ENCODE results near the gene DCP1B. TPM values are rescaled to one million over a fixed set of nuclear protein-coding genes. Genes with fewer than 3 reads are reported as not detected.
A peak's percentile ranks its signal among the peaks of the same experiment; 100 is the strongest.

DCP1B gene
- total RNA-seq, 3 donors from 2014 or later = 8.1 to 11.4 (median 9.2) TPM

DNA sequence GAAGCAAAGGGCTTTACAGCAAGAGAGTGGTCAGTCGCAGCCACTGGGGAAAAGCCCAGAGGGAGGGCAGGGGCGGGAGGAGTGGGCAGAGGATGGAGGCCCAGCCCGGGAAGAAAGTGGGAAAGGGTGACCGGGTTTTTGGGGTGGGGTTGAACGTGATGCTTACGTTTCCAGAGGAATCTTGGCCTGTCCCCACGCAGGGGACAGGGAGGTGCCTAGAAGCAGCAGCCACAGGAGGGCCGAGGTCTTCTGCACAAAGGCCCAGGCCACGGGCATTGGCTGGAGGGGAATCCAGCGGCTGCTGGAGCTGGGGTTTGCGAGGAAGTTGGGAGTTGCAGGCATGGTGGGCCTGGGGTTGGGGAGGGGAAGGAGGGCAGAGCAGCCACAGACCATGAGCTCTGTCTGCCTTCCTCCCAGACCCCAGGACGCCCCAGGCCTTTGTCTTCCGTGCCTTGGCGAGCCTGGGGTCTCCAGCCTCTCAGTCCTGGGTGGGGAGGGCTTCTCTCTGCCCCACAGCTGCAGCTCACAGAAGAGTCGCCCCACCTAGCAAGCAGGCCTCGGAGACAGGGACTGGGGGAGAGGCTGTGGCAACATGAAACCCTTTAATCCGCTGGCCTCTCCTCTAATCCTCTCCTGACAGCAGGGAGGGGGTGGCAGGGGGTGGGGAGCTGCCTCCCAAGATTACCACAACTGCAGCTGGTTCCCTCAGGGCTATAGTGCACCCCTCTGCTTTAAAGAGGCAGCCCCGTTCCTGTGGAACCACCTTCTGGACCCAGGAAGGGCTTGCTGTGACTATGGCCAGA is 86.0 kb downstream of the DCP1B start, which contains the start of gene CACNA2D4:
Gene CACNA2D4 (minus strand): TSS at position 572 of the 803 bp plus-strand sequence. CDS start 179 bp downstream, at position 393.
- Mint-ChIP-seq H3K27me3 (ENCODE audit: low read depth) (peaks cover 5% of the 10 kb centered on the region), H3K9me3 (no peaks in the 10 kb centered on the region), H3K4me3 (peak within 1 kb of the TSS; percentile 16), H3K36me3 (ENCODE audit: insufficient read depth) (no peaks in the 10 kb centered on the region), H3K4me1 (ENCODE audit: low read depth) (peaks cover 16% of the 10 kb centered on the region)
- ATAC-seq = no peak
- DNase-seq = no peak

DNA sequence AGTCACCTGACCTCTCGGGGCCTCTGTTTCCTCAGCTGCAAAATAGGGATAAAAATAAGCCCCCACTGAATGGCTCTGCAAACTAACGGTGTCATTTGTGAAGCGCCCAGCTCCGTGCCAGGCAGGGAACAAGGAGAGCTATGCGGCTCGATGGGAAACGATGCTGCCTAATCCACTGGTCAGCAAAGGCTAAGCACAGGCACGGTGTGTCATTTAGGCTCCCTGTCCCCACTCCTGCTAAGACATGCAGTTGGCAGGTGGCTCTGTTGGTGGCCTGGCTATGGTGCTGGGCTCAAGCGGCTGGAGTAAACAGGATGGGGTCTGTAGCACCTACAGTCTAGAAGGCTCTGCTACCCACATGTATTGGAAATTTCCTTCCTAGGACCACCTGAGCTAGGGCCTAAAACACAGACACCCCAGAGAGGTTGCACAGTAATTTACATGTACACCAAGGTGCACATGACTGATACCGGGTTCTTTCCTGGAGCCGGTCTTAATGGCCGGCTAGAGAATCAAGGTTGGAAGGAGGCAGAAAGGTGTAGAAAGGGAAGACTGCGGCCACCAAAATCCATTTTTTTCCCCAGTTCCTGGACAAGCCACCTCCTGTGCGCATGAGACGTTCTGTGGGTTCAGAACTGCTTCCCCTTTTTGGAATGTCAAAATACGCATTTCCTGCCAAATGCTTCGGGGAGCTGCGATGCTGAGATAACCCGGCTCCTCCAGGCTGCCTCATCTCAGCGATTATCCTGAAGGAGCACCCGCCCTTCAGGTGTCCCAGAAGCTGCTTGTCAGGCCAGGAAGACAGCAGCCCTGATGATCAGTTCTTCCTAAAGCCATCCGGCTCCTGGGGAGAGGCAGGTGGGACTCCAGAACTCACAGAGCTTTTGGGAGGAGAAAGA is 86.8 kb downstream of the DCP1B start:
- ATAC-seq = no peak

GRCh38 chr12:1916371-1917171 is 87.7 kb downstream of the DCP1B start:
- Mint-ChIP-seq H3K27me3 (ENCODE audit: low read depth) (peaks cover 5% of the 10 kb centered on the region), H3K36me3 (ENCODE audit: insufficient read depth) (no peaks in the 10 kb centered on the region), H3K4me3 (no peak overlapping the region), H3K9me3 (no peaks in the 10 kb centered on the region), H3K4me1 (ENCODE audit: low read depth) (peaks cover 16% of the 10 kb centered on the region)
- DNase-seq (no peak), ATAC-seq (no peak)

More for the DNA sequence above, 86.8 kb downstream of the DCP1B start:
- peaks cover 16% of the 10 kb centered on the region for H3K4me1 Mint-ChIP-seq (ENCODE audit: low read depth)
- no peaks in the 10 kb centered on the region for H3K9me3 Mint-ChIP-seq
- peaks cover 5% of the 10 kb centered on the region for H3K27me3 Mint-ChIP-seq (ENCODE audit: low read depth)
- no peaks in the 10 kb centered on the region for H3K36me3 Mint-ChIP-seq (ENCODE audit: insufficient read depth)
- no peak for DNase-seq
- peak overlapping the region; percentile 16 for H3K4me3 Mint-ChIP-seq

DNA sequence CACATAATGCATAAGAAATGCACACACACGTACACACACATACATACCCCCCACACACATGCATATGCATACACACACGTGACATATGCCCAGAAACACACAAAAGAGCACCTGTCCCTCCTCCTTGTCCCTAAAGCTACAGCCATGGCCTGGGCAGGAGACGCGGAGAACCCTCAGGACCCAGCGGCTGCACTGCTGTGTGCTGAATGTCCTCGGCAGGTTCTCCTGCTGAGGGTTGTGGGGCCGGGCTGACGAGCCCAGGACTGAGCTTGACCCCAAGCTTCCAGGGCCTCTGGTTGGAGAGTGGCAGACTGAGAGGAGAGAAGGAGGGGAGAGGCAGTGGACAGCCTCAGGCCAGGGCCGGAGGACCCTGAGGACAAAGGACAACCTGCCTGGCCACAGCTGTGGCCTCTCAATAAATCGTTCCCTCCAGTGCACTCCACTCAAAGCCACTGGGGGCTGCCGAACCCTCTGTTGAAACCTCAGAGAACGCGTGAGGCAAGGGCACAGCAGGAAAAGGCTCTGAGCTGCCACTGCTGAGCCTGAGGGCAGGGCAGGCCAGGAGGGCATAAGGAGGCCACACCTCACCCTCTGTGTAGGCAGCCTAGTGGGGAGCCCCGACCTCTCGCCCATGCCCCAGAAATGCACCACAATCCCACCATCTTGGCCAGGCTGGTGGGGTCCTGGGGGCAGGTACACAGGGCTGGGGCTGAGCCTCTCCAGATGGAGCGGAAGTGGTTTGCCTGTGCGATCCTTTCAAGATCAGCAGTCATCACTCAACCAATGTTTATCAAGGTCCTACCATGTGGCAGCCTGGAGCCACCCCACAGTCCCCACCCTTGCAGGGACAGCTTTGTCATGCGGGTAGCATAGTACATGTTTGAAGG is 88.9 kb downstream of the DCP1B start:
- ATAC-seq = peak; percentile 76 to 83
- peaks cover 5% of the 10 kb centered on the region for H3K27me3 Mint-ChIP-seq (ENCODE audit: low read depth)
- H3K4me1 Mint-ChIP-seq (ENCODE audit: low read depth) = peaks cover 16% of the 10 kb centered on the region
- DNase-seq = no peak
- no peaks in the 10 kb centered on the region for H3K9me3 Mint-ChIP-seq
- no peaks in the 10 kb centered on the region for H3K36me3 Mint-ChIP-seq (ENCODE audit: insufficient read depth)
- peak overlapping the region; percentile 4 for H3K4me3 Mint-ChIP-seq

DNA sequence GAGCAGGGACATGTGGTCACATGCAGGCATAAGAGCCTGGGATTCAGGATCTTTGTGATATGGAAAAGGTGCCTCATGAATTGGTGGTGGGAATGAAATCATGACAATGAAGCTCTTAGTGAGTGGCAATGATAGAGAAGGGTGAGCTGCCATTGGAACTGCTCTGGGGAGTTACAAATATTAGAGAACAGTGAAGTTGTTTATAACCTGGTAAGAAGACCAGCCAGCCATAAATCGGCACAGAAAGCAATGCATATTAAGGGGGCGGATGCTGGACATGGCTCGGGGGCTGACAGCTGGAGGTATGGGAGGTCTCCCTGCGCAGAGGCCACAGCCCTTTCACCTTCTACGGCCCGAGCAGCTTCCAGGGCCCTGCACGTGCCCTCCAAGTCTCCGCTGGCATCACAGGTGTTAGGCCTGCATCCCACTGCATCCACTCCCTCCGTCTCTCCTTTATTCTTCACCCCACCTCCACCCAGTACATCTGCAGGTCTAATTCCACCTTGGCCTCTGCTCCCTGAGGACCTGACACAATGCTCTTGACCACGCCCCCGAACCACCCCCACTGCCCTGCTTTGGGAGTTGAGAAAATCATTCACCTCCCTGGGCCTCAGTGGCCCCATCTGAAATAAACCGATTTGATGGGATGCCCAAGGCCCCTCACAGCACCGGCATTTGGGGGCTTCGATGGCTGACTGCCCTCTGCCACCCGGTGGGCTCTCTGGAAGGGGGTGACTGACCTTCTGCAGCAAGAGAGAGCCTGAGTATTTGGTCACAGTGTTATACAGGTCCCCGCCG is 89.9 kb downstream of the DCP1B start:
- ATAC-seq = no peak
- H3K36me3 Mint-ChIP-seq (ENCODE audit: insufficient read depth) = no peaks in the 10 kb centered on the region
- H3K4me3 Mint-ChIP-seq = no peak overlapping the region
- H3K9me3 Mint-ChIP-seq = no peaks in the 10 kb centered on the region
- peaks cover 5% of the 10 kb centered on the region for H3K27me3 Mint-ChIP-seq (ENCODE audit: low read depth)
- DNase-seq = no peak
- peaks cover 16% of the 10 kb centered on the region for H3K4me1 Mint-ChIP-seq (ENCODE audit: low read depth)

DNA sequence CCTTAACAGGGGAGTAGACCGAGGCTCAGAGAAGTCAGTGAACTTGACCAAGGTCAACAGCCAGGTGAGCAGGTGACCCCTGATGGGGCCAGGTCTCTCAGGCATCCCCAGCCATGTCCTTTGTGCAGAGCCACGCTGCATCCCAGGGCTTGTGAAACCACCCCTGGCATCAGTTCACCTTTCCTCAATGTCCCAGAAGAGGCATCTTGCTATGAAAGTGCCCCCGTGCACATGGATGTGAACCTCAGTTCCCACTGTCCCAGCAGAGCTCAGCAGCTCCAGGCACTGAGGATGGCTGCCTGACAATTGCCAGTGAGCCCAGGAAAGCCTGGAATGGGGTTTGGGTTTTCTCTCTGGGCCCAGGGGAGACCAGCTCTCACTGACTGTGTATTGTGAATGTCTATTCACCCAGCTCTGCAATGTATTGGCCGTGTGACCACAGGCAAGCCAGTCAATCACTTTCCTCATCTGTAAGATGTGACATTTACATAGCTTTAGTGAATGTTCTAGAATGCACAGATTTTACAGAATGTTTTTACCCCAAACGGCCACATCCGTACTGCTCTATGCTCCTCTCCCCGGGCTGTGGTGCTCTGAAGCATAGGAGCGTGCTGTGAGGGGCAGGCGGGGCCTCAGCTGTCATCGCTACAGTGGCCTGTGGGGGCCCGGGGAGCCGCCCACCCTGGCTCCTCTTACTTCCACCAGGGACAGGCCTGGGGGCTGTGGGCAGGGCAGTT is 90.7 kb downstream of the DCP1B start:
- no peak overlapping the region for H3K4me3 Mint-ChIP-seq
- DNase-seq (no peak), ATAC-seq (no peak)
- no peaks in the 10 kb centered on the region for H3K9me3 Mint-ChIP-seq
- H3K36me3 Mint-ChIP-seq (ENCODE audit: insufficient read depth) = no peaks in the 10 kb centered on the region
- peaks cover 18% of the 10 kb centered on the region for H3K4me1 Mint-ChIP-seq (ENCODE audit: low read depth)
- H3K27me3 Mint-ChIP-seq (ENCODE audit: low read depth) = peaks cover 6% of the 10 kb centered on the region

DNA sequence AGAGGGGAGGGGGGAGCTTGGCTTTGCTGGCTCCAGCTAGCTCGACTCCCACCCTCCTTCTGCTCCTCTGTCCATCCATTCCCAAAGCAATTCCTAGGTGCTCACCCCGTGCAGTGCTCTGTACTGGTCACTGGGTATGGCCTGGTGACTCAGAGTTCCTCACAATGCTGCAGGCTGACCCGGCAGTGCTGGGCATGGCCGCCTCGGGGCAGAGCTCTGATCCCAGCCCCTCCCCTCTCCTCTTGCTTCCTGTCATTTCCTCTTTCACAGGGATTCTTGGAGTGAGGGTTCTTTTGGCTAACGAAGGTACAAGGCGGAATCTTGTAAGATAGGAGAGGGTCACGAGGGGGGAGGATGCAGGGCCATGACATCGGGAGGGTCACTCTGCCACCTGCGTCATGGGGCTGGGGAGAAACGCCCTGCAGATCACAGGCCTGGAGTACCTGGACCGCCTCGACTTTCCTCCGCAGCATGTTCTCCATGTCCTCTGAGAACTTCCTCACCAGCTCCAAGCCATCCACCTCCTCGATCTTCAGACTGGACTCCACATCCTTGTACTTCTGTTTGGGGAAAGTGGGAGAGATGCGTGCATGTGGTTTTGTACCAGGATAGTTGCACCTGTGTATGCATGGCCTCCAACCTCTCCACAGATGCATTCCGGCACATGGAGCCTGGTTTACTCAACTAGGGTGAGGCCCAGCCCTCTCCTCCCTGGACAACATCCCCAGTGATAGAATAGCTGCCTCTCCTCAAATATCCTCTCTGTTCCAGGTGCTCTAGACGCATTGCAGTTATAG is 91.5 kb downstream of the DCP1B start:
- peaks cover 7% of the 10 kb centered on the region for H3K27me3 Mint-ChIP-seq (ENCODE audit: low read depth)
- H3K4me3 Mint-ChIP-seq = no peak overlapping the region
- no peak for ATAC-seq
- H3K9me3 Mint-ChIP-seq = no peaks in the 10 kb centered on the region
- H3K4me1 Mint-ChIP-seq (ENCODE audit: low read depth) = peaks cover 19% of the 10 kb centered on the region
- no peaks in the 10 kb centered on the region for H3K36me3 Mint-ChIP-seq (ENCODE audit: insufficient read depth)
- no peak for DNase-seq

DNA sequence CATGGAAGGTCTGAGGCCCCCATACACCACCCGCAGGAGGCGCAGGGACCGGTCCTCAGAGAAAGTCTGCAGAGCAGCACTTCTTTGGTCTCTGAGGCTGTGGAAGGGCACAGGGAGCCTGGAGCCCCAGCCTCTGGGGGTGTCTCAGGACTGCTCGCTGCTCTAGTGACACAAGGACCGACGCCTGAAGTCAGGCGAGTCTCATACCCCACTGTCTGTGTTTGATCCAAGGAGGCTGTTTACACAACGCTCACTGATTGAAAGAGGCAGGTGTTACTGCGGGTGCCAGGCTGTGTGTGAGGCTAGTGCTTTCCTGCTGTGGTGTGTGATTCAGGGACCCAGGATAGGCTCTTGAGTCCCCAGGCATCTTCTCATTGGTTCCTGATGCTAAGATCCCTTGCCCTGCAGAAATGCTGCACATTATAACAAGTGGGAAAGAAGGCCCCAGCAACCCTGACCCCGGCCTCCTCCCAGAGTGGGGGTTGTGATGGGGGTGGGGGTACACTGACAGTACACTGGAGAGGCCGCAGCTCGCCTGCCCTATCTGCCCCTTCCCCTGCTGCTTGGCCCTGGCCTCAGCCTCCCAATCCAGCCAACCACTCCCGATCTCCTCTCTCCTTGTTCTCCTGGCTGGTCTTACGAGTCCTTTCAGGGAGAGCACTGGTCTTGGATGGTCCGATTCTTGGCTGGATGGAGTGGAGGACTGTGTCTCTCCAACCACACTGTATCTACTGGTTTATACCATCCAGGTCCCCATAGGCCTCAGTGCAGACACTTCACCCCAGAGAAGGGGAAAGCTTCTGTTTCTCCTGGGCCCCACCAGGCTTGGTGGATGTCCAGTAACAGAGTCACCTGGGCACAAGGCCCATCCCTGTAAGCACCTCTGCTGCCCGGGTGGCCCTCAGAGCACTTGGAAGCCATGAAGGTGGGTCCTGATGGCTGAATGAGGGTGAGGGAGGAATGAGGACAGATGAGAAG is 92.4 kb downstream of the DCP1B start:
- Mint-ChIP-seq H3K36me3 (ENCODE audit: insufficient read depth) (no peaks in the 10 kb centered on the region), H3K27me3 (ENCODE audit: low read depth) (peaks cover 10% of the 10 kb centered on the region), H3K4me1 (ENCODE audit: low read depth) (peaks cover 21% of the 10 kb centered on the region), H3K9me3 (peaks cover 2% of the 10 kb centered on the region), H3K4me3 (no peak overlapping the region)
- no peak for ATAC-seq
- DNase-seq = no peak

GRCh38 chr12:1910468-1910867 is 93.8 kb downstream of the DCP1B start:
- DNase-seq = no peak
- Mint-ChIP-seq H3K9me3 (peaks cover 16% of the 10 kb centered on the region), H3K27me3 (ENCODE audit: low read depth) (peaks cover 12% of the 10 kb centered on the region), H3K4me3 (no peak overlapping the region), H3K4me1 (ENCODE audit: low read depth) (peaks cover 10% of the 10 kb centered on the region), H3K36me3 (ENCODE audit: insufficient read depth) (peaks cover 1% of the 10 kb centered on the region)
- ATAC-seq = no peak

DNA sequence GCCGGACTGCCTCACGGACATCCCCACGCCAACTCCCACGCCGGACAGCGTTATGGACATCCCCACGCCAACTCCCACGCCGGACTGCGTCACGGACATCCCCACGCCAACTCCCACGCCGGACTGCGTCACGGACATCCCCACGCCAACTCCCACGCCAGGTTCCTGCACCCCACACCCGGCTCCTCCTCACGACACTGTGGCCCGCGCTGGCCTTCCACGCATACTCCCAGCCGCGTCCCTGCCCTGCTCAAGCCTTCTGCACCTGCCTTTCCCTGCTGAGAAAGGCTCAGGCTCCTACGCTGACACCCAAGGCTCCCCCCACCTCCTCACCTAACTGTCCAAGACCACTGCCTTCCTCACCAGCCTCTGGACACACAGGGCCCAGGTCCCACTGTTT is 95.5 kb downstream of the DCP1B start:
- Mint-ChIP-seq H3K4me3 (no peak overlapping the region), H3K4me1 (ENCODE audit: low read depth) (peaks cover 5% of the 10 kb centered on the region), H3K36me3 (ENCODE audit: insufficient read depth) (peaks cover 1% of the 10 kb centered on the region), H3K9me3 (peaks cover 27% of the 10 kb centered on the region), H3K27me3 (ENCODE audit: low read depth) (peaks cover 12% of the 10 kb centered on the region)
- no peak for ATAC-seq
- DNase-seq = no peak
